CD4-positive, alpha-beta T cell treated with Interleukin-1 beta for 1 hour (primary cell): ENCODE results near the gene PRKAG1.

Experiments
- DNase-seq, 2 donors: peaks; one replicate each; pipeline ENCODE4 v3.0.0-alpha.2; 2020 to 2022

The PRKAG1 gene

DNA sequence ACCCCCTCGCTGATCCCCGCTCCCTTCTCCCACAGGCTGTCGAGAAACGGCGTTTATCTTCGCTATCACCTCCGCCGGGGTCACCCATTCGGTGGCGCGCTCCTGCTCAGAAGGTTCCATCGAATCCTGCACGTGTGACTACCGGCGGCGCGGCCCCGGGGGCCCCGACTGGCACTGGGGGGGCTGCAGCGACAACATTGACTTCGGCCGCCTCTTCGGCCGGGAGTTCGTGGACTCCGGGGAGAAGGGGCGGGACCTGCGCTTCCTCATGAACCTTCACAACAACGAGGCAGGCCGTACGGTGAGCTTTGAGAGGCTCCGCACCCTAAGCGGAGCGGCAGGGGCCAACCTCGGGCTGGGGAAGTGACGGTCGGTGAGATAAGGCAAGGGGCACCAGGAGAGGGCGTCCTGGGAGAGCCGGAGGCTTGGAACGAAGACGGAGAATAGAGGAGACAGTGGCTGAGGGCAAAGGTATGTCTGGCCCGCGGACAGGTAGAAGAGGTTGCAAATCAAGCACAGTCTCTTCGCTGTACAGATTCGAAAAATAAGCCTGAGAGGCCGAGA lies 38.1 kb downstream of the PRKAG1 start:
- DNase-seq = peak; percentile 36 to 41

DNA sequence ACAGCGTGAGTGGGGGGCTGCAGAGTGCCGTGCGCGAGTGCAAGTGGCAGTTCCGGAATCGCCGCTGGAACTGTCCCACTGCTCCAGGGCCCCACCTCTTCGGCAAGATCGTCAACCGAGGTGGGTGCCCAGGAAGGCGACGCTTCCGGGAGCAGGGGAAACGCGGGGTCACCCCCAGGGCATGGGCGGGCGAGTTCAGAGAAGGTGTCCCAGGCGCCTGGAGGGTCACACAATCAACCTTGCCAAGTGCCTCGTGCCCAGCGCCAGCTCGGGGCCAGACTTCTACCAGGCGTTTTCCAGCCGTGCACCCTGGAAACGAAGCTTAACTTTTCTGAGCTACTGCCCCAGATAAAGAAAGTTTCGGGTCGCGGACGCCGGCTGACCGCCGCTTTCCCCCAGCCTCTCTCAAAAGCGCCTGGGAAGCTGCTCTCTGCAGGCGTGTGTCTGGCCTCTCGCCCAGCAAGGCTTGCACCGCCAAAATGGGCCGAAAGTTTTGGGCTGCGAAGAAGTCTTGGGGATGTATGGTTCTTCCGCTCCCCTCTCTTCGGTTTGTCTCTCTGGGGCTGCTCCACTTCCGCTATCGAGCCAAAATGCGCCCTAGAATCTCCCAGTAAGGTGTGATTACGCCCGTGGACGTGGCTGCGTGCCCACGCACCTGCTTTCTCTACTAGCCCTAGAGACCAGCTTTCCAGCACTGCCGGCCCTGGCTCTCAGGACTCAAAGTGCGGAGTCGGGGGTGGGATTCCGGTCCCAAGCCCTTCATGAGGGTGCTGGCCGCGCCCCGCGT lies 38.8 kb downstream of the PRKAG1 start:
- DNase-seq = peak; percentile 43 to 56

DNA sequence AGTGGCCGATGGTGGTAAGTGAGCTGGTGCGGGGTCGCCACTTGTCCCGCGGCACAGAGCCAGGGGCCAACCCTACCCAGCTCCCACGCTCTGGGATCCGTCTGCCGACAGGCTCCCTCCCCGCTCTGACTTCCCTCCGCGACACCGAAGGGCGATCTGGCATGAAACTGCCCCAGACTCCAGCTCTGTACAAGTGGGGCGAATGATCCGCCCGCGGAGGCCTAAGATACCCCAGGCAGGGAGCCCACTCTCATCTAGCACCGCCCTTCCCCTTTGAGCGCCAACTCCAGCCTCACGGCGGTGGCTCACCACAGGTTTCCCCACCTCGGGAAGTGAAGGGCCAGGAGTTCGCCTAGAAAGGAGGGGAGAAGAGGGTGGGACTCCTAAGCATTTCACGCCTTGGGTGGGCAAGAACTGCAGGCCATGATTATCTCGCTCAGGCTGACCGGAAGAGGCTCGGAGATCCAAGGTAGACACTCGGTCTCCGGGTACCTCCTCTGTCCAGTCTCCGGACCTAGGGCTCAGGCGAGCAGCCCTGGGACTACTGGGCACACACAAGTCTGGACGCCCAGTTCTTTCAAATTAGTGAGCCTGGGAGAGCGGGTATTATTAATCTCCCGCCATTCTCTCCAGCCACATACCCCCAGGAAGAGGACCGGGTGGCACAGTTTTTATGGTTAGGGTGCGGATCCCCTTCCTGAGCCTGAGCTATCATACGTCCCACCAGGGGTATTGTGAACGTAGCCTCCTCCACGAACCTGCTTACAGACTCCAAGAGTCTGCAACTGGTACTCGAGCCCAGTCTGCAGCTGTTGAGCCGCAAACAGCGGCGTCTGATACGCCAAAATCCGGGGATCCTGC lies 39.6 kb downstream of the PRKAG1 start:
- no peak for DNase-seq

DNA sequence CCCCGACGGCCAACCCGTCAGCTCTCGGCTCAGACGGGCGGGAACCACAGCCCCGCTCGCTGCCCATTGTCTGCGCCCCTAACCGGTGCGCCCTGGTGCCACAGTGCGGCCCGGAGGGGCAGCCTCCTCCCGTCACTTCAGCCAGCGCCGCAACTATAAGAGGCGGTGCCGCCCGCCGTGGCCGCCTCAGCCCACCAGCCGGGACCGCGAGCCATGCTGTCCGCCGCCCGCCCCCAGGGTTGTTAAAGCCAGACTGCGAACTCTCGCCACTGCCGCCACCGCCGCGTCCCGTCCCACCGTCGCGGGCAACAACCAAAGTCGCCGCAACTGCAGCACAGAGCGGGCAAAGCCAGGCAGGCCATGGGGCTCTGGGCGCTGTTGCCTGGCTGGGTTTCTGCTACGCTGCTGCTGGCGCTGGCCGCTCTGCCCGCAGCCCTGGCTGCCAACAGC lies 40.3 kb downstream of the PRKAG1 start, which contains the start of gene WNT1:
Gene WNT1, plus strand, starts transcription at position 32 of the 450 bp plus-strand sequence. Its CDS starts 329 bp downstream, at position 361.
- DNase-seq = no peak

DNA sequence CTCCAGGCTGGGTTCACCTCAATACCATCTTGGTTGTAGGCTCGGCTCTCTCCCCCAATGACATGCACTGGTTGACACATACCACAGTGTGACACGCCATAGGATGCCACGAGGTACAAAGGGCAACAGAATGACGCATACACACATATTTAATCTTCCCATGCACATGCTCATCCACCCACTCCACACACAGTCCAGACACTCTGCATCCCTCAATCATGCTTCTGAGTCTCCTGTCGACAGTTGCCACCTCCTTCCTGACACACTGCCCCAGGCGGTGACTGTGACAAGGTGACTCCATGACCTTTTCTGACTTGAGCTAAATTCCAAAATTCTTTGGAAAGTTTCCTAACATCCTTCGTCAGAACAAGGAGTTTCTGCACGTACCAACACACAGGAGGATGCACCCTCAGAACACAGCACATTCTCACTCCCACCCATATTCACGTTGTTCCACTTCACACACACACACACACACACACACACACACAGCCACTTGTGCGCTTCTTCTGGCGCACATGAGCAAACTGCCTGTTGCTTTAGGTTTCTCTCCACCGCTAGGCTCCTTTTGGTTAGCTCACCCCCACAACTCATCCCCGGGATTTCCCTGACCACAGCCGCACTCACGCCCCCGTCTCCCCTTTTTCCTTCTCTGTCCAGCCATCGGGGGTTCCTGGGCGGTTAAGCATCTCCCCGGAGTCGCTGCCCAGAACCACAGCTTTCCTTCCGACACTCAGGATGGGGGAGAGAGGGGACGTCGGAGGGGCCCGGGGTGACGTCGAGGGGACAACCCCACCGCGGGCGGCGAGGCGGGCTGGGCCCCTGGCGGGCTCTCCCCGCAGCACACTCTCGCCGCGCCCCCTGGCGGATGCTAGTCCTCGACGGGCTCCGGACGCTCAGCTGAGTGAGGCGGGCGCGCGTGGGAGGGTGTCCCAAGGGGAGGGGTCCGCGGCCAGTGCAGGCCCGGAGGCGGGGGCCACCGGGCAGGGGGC lies 41.0 kb downstream of the PRKAG1 start:
- DNase-seq = peak; percentile 81 to 85

DNA sequence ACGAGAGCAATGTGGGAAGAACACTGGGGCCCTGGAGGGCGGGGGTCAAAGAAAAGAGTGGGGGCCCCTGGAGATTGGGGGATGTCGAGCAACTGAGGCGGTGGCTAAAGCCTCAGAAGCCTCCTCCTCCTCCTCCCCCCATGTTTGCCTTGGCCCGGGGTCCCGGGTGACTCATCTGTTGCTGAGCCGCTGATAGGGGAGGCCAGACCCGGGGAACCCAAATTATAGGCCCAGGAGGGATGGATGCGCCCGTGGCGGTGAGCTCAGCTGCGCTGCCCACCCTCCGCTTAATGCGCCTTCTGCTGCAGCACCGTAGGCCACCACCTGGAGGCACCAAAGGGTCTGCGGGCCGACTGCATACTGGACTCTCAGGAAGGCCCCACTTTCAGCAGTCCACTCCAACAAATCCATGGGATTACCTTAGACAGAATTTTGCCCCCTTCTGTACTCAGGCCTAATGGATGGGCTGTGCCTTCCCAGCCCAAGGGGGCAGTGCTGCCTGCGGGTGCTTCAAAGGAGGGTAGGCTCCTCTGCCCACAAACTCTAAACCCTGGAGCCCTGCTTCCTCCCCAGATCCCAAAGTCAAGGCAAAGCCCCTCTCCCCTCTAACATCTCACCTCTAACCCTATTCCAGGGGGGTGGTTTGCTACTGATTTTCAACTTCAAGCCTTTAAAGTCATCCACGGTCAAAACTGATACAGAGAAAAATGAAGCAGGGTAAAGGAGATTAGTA lies 44.5 kb downstream of the PRKAG1 start:
- no peak for DNase-seq

DNA sequence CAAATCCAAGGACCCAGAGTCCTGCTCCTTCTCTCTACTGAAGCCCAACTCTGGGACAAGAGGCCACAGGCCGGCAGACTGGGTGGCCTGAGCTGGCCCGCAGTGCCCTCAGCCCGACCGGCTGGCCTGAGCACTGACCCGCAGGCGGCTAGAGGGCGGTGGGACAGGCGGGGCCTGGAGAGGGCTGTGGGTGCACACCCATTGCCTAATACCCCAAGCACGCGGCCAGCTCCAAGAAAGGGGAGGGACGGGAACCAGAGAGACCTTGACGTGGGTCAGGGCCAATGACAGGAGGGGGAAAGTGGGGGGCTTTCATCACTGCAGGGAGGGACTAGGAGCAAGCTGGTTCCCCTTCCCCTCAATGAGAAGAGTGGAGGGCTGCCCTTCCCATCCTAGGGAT lies 45.0 kb downstream of the PRKAG1 start:
- no peak for DNase-seq

DNA sequence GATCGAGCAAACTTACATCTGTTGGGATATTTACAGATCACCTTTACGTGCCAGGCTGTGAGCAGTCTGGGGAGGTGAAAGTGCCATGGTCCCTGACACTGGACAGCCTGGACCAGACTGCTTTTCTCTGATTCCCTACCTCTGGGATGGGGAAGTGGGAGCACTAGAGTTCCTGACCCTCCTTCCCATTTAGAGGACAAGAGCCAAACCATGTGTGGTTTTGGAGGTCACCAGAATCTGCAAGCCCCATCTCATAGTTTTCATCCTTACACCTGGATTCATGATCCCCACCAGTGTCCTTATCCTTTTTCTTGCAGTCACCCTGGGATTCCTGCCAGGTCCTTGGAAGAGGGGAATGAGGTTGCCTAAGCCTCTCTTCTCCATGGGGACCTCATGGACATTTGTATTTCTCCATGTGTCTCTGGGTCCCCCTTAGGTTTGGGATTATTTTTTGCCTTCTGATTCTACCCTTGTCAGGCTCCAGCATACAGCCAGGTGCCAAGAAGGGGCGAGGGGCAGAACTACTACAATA lies 45.6 kb downstream of the PRKAG1 start:
- no peak for DNase-seq

DNA sequence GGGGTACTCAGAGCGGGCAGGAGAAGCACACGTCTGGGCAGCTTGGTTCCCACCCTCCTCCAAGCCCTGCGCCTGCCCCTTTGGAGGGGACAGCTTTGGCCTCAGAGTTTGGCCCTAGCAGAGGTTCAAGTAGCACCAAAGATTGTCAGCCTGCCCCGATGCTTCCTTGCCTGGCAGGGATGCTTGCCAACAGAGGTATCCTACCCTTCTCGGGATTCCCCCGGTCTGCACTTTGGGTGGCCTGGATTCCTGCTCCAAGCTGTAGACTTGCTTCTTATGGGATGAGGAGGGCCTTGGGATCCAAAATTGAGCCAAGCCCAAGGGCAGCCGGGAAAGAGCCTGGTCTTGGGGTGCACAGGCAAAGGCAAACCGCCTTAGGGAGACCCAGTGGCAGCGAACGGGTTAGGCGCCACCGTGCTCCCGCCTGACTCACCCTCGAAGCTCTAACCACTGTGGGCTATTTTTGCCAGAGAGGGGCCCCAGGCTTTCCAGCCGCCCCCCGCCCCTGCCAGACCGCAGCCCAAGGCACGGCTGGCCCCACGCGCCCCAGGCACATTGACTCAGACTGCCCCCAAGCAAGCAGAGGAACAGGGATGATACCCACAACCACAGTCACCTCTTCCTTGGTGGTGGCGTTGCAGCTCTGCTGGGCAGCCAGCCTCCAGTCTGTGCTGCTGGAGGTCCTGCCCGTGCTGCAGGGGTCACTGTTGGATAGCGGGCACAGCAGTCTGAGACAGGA lies 46.2 kb downstream of the PRKAG1 start:
- DNase-seq = no peak

DNA sequence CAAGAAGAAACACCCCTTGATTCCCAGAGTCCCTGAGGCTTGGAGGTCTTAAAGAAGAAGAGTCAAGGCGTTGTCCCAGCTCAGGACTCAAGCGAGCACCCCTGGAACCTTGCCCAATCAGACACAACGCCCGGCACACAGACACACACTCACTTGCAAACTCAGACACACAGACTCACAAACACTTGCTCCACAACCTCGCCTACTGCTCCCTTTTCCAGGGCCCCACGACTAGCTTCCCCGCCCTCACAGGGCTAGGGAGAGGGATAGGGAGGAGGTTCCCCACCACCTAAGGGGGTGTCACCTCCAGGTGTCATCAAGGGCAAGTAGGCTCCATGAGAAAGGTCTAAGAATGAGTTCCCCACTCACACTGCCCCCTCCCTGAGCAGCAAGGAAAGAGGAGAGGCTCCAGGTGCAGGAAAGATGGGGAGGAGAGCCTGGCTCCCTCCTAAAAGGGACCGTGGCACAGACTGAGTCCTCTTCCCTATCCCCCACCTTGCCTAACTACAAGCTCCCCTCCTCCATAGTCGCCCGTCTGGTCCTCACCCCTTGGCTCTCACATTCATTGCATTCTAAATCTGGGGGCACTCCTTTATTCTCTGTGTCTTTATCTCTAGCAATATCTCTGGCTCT lies 47.8 kb downstream of the PRKAG1 start:
- no peak for DNase-seq

DNA sequence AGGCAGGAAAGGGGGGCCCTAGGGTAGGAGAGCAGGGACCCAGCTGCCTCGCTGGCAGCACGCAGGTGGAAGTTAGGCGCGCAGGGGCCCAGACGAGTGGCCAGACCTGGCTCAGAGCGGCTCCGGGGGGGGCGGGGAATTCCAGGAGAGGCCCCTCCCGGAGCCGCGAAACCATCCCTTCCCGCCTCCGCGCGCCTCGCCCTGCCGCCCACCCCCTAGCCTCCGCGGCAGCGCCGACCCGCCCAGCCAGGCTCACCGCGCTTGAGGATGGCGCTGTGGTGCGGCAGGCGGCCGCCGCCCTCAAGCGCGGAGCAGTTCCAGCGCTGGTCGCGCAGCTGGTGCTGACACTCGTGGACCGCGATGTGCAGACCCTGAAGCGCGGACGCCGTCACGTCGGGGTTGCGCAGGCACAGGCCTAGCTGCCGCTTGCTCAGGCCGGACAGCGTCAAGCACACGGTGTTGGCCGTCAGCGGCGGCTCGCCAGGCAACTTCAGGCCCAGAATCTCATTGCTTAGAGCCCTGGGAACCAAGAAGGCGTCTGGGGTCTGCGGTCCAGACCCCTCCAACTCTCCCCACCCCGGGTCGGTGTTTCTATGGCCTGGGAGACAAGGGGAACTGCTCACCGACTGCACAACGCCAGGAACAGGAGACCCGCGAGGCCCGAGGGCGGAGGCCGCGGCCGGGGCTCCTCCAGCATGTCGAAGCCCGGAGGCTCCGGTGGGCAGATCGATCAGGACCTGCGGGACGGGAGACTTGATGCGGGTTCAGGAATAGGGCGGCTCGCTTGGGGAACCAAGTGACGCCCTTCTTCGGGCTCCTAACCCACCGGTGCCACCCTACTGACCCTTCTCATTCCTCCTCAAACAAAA lies 48.5 kb downstream of the PRKAG1 start:
- DNase-seq = peak in 1 of 2 donors; percentile 46

DNA sequence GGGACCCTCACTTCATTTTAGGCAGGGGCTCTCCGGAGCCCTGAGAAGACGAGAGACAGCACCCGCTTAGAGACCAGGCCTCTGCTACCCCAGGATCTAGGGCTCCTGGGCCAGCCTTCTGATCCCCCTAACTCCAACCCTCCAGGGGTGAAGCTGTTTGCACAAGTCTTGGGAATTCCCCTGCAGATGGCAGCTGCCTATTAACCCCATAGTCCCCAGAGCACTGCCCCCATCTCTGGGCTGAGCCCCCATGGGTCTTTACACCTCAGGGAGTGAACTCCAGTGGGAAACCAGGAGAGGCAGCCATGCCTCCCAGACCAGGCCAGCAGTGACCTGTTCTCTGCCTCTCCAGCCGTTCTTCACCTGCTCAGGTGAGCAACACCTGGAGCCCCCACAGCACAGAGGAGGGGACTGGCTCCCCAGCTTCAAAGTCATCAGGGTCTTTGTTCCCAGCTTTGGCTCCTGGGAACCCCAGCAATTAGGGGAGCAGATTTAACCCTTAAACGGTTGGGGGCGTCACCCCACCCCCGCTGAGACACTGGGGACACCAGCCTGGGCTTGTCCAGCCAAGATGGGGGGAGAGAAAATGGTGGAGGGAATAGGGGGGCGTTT lies 49.3 kb downstream of the PRKAG1 start:
- no peak for DNase-seq

DNA sequence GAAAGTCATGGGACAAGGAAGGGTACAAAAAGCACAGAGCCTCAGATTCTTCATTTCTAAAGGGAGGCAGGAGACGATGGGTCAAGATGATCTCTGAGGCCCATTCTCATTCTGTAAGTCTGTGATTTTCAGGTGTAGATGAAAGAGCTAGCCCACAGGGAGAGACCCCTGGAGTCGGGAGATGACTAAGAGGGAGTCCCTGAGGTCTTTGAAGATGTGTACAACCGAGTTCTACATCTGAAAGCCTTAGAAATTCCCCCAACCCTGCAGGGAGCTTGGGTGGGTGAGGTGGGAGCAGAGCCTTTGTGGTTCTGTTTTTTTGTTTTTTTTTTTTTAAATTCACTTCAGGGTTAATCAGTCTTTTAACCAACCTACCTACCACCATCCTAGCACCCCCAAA lies 50.1 kb downstream of the PRKAG1 start:
- no peak for DNase-seq

DNA sequence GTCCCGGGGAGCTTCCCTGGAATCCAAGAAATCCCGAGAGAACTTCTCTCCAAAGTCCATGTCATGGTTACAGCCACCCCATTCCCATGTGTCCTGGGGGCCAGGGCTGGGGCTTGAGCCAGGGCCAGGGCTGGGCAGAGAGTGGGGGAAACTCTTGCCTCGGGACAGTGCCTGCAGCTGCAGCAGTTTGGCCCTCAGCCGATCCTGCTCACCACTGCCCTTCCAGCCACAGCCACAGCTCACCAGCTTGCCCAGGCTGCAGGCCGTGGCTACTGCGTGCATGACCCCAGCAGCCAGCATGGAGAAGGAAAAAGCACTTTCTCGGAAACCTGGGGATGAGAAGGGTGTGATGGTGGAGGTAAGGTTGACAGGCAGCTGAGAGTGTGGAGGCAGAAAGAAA lies 50.6 kb downstream of the PRKAG1 start:
- no peak for DNase-seq

DNA sequence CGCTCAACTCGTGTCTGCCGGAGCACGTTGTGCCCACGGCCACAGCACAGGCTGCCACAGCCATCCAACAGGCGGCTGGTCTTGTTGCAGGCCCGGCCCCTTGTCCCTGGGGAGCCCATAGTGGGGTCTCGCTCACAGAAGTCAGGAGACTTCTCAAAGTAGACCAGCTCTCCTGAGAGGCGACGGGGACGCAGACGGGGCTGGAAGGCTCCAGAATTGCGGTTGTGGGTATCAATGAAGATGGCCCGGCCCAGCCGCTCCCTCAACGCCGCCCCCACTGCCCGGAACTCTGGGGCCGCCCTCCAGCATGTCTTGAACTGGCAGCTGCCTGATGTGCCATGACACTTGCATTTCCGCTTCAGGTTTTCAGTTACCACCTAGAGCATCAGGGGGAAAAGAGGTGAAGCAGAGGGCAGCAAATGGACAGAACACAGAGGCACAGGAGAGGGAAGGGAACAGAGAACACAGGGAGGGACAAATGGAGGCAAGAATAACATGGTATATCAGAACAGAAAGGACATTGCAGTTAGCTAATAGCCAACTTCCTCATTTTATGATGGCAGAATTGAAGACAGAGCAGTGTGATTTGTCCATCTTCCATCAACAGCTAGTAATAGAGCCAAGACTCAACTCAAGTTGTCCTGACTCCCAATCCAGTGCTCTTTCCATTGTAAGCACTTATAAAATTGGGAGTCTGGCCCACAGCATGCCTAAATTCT lies 52.2 kb downstream of the PRKAG1 start:
- DNase-seq = no peak

DNA sequence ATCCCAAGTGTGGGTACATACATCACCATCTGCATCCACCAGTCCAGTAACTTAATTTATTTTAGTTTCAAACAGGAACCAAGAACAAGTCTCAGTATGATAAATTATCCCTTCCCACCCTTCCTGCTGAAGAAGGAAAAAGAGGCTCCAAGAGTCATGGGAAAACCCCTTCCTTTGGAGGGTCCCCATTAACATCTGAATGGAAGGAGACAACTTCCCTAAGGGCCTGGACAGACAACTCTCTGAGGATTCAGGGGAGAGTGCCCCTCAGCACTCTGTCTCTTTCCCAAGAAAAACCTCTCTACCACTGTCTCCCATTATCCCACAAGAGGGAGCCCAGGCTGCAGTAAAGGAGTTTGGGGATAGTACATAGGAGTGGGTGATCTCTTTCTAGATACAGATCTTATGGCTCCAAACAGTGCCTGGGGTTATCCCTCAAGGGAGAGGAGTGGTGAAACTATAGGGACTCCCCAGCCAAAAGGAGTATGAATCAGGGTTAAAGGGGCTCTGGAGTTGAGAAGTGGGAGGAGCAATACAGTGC lies 53.2 kb downstream of the PRKAG1 start:
- no peak for DNase-seq

DNA sequence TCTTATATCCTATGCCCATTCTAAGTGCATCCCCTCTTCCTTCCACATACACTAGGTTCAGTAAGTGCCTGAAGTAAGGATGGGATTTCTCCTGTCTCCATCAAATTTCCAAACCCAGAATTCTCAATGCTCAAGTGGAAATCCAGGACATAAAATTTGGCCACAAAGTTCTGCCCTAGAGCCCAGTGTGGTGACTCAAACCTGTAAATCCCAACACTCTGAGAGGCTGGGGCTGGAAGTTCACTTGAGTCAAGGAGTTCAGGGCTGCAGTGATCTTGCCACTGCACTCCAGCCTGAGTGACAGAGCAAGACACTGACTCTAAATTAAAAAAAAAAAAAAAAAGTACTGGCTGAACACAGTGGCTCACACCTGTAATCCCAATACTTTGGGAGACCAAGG lies 56.8 kb downstream of the PRKAG1 start:
- no peak for DNase-seq

DNA sequence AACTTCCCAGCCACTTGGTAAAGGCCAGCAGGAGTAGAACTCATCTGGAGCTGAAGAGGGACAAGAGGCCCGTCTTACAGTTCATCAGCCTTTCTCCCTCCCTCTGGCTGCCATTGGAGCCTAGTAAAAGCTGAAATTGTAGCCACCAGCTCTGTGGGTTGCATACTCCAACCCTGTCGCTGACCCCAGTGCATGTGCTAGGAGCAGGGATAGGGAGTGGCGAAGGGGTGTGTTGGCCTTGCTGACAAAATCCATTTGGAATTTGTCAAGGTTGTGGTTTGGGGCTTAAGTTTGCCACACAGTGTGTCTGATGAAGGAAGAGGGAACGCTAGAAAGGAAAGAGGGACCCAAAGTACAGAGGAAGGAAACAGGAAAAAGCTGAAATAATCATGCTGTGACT lies 57.2 kb downstream of the PRKAG1 start:
- DNase-seq = no peak
